Lower lobe of right lung (tissue), 2 donors: Measurements from ENCODE around the gene CCDC169. TPM values are rescaled to one million over a fixed set of nuclear protein-coding genes. Genes with fewer than 3 reads are reported as not detected.

ENCODE experiments used
- ATAC-seq, 2 donors: fragments of 200-7000 bp; cut with Tn5 transposase; one replicate each; pipeline ENCODE4 v1.9.1; 2020 to 2022; ENCODE audit warnings: mild to moderate bottlenecking in 2 of 2, moderate library complexity in 2 of 2
- DNase-seq: peaks from one replicate; pipeline ENCODE4 v3.0.0-alpha.2; 2020
- H3K27ac ChIP-seq: fragments of 200-600 bp; one replicate; pipeline ENCODE4 v1.8.0; 2022
- H3K27me3 ChIP-seq: fragments of 200-600 bp; one replicate; pipeline ENCODE4 v1.8.0; 2022; ENCODE audit warnings: low read depth
- H3K36me3 ChIP-seq: fragments of 200-600 bp; one replicate; pipeline ENCODE4 v1.8.0; 2022; ENCODE audit warnings: mild to moderate bottlenecking
- H3K4me1 ChIP-seq: fragments of 200-600 bp; one replicate; pipeline ENCODE4 v1.8.0; 2022
- H3K4me3 ChIP-seq: fragments of 200-600 bp; one replicate; pipeline ENCODE4 v1.8.0; 2022; ENCODE audit warnings: mild to moderate bottlenecking
- H3K9me3 ChIP-seq: fragments of 200-600 bp; one replicate; pipeline ENCODE4 v1.8.0; 2022
- intact Hi-C: fragments of 100-400 bp; cut with DNase I; formaldehyde crosslinking; loops from one replicate; pipeline ENCODE4 v1.11.0; 2022
- total RNA-seq: library from RNA; stranded (reverse); fragmentation: NEBNext Ultra II Directional; extraction: Animal tissue kit (Norgen Biotek cat#: 25700); gene quantifications from one replicate; pipeline ENCODE4 v1.2.1, GENCODE V29; 2021
- TF ChIP-seq, protein P1 (sequence below): fragments of 200-600 bp; IDR thresholded peaks from one replicate; pipeline ENCODE4 v1.8.0; 2022; ENCODE audit warnings: antibody characterized with exemption, mild to moderate bottlenecking
- donor health status: DM: no; HTN: yes; CAD: no; lungs with severe emphysema.

CCDC169 gene
- total RNA-seq, 1 donor from 2014 or later: not detected

DNA sequence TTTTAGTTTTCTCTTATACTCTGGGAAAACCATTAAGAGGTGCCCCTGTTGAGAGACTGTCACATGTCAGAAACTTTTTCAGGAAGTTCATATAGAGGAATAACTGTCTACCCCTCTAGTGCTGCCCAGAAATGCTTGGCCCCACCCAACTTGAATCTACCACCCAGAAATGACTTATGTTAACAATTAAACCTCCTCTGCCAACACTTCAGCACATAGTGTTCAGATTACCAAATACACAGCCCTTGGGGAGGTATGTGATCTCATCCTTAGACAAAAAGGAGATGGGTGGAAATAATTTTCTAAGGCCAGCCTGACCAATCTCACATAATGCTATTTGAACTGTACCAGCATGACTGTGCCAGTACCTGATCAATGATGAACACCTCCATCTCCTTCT lies 35.6 kb downstream of the CCDC169 start:
- TF ChIP-seq, protein P1, sequence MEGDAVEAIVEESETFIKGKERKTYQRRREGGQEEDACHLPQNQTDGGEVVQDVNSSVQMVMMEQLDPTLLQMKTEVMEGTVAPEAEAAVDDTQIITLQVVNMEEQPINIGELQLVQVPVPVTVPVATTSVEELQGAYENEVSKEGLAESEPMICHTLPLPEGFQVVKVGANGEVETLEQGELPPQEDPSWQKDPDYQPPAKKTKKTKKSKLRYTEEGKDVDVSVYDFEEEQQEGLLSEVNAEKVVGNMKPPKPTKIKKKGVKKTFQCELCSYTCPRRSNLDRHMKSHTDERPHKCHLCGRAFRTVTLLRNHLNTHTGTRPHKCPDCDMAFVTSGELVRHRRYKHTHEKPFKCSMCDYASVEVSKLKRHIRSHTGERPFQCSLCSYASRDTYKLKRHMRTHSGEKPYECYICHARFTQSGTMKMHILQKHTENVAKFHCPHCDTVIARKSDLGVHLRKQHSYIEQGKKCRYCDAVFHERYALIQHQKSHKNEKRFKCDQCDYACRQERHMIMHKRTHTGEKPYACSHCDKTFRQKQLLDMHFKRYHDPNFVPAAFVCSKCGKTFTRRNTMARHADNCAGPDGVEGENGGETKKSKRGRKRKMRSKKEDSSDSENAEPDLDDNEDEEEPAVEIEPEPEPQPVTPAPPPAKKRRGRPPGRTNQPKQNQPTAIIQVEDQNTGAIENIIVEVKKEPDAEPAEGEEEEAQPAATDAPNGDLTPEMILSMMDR: no peak
- Histone ChIP-seq H3K9me3 (no peaks in the 10 kb centered on the region), H3K27me3 (no peaks in the 10 kb centered on the region), H3K4me3 (no peak overlapping the region), H3K4me1 (no peaks in the 10 kb centered on the region), H3K27ac (no peak overlapping the region), H3K36me3 (no peaks in the 10 kb centered on the region)
- no peak for DNase-seq
- intact Hi-C loops: no loop called here
- peak in 1 of 2 donors; percentile 68 for ATAC-seq

DNA sequence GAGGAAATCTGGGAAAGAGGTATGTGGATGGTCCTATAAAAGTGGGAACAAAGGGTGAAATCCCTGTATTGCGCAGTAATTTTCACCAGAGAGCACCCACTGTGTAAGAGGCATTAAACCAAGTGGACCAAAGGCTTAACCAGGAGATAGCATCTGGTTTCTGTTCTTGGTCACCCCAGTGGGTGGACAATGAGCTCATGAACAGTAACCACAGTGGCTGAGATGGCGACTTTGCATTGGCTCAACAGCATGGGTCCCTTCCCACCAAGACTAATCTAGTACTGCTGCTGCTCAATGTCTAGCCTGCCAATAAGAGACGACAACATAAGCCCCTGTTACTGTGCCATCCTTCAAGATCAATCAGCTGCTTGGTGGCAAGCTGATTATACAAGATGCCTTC lies 36.6 kb downstream of the CCDC169 start:
- Histone ChIP-seq H3K4me1 (no peaks in the 10 kb centered on the region), H3K36me3 (no peaks in the 10 kb centered on the region), H3K4me3 (no peak overlapping the region), H3K9me3 (no peaks in the 10 kb centered on the region), H3K27me3 (no peaks in the 10 kb centered on the region), H3K27ac (no peak overlapping the region)
- TF ChIP-seq, protein P1: no peak
- no peak for ATAC-seq
- intact Hi-C loops: no loop called here
- no peak for DNase-seq

DNA sequence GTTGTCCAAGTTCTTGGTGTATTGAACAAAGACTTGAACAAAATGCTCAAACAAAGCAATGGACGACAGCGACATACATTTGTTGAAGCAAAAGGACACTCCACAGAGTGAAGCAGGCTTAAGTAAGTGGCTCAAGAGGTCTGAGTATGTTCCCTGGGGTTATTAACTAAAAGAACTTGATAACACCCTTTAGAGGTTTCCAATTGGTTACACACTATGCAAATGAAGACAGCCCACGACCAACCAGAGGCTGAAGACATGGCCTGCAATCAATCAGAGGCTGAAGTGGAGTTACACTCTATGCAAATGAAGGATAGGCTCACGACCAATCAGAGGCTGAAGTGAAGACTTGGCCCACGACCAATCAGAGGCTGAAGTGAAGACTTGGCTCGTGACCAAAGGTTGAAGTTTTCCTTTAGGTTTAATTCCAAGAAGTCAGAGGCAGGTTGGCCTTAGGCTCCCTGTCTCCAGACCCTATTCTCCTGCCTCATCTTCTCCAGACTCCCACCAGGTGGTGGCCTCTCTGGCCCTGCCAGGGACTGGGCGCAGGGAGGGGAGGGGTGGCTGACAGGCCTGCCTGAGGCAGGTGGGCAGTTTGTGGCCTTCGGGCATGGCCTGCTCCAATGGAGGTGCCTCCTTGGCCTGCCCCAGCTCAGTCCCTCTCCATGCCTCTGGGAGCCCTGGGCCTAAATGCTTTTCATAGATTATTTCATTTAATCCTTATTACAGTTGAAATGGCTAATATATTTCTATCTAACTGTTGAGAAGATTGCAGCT lies 38.1 kb downstream of the CCDC169 start:
- Histone ChIP-seq H3K4me3 (no peak overlapping the region), H3K9me3 (no peaks in the 10 kb centered on the region), H3K36me3 (no peaks in the 10 kb centered on the region), H3K27ac (no peak overlapping the region), H3K4me1 (no peaks in the 10 kb centered on the region), H3K27me3 (no peaks in the 10 kb centered on the region)
- TF ChIP-seq, protein P1: no peak
- ATAC-seq: peak; percentile 23 to 57
- intact Hi-C loops: no loop called here
- DNase-seq: no peak

DNA sequence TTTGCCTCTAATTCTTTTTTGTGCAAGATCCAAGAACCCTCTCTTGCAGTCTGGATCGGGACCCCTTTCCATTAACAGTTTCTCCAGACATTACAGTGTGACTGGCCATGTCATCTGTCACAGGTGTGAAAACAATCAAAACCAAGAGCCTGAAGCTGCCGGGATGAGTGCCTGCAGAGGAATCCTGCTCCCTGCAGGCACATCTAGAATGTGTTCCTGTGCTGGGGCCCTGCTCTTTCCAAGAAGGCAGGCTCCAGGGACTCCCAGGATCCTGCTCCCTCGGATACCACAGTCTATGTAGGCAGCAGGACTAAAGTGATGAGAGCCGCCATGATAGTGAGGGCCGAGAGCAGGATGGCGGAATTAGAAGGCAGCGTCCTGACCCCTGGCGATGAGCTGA lies 38.8 kb downstream of the CCDC169 start:
- Histone ChIP-seq H3K4me1 (no peaks in the 10 kb centered on the region), H3K27me3 (no peaks in the 10 kb centered on the region), H3K4me3 (no peak overlapping the region), H3K27ac (no peak overlapping the region), H3K9me3 (no peaks in the 10 kb centered on the region), H3K36me3 (no peaks in the 10 kb centered on the region)
- intact Hi-C loops: no loop called here
- TF ChIP-seq, protein P1: no peak
- DNase-seq: no peak
- ATAC-seq: no peak

DNA sequence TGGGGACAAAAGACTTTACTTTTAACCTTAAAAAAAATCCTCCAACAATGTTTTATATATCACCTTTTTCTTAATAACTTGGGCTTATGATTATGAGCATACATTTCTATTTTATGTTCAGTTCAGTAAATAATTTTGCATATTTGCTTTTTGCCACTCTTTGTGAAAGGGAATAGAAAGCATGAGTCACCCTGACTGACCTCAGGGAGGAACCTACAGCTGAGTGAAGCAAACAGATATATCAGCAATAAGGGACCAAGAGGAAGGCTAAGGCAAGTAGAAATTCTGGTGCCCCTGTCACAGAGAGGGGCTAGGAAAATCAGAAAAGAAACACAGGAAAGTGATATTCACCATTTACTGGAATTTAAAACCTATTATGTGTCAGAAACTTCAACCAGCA lies 46.1 kb downstream of the CCDC169 start:
- Histone ChIP-seq H3K36me3 (no peaks in the 10 kb centered on the region), H3K4me3 (no peak overlapping the region), H3K9me3 (peaks cover 4% of the 10 kb centered on the region), H3K27ac (no peak overlapping the region), H3K27me3 (no peaks in the 10 kb centered on the region), H3K4me1 (no peaks in the 10 kb centered on the region)
- no peak for DNase-seq
- intact Hi-C loops: no loop called here
- no peak for ATAC-seq
- TF ChIP-seq, protein P1: no peak
